C1 segment of cervical spinal cord (tissue), 14 donors: Measurements from ENCODE around the gene CDC5L.

Experiments
- DNase-seq, 14 donors: peaks; one replicate each; lab custom pipeline; 2025; lab: John Stamatoyannopoulos, UW

CDC5L gene

GRCh38 chr6:44373787-44374186 is 13.7 kb upstream of the CDC5L start:
- no peak for DNase-seq

DNA sequence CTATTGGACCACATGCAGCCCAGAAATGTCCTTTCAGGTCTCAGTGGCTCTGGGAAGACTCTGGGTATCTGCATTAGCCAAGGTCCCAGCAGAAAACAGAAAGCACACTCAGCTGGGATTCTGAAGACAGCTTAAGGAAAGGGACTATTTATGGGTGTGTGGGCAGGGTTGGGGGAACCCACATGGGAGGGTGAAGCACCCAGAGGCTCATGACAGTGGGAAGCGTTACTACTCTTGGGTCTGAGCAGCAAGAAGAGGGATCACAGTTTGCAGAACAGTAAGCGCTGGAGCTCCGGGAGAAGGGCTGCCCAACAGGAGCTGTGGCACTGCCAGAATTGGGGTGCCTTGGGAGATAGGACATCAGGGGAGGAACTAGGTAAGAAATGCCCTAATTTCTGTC is 12.4 kb upstream of the CDC5L start:
- DNase-seq: no peak

DNA sequence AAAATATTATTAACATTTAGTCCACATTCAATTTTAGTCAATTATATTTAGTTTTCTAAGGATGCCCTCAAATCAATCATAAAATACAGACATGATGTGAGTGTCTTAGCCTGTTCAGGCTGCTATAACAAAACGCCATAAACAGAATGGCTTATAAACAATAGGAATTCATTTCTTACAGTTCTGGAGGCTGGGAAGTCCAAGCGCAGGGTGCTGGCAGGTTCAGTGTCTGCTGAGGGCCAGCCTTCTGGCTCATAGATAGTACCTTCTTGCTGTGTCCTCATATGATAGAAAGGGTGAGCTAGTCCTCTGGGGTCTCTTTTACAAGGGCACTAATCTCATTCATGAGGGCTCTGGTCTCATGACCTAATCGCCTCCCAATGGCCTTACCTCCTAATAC is 10.0 kb upstream of the CDC5L start:
- DNase-seq: no peak

DNA sequence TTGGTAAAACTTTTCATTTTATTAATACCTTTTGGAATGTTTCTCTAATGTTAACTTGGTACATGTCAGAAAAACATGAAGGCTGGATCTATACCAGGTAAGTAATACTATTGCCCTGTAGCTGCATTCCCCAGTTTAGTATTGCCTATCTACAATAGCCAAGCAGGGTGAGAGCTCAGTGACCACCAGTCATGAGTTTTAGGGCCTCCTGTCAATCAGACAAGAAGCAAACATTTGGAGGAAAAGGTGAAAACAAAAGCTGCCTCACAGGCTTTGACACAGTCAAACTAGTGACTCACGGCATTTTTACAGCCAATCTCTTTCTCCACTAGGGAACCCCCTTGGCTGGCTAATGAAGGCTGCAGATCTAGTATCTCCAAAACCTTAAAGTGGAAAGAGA is 9.5 kb upstream of the CDC5L start:
- DNase-seq: no peak

- DNase-seq: peak in 4 of 14 donors; percentile 7 to 23 (median 12)
Measured at GRCh38 chr6:44381739-44382138, 5.8 kb upstream of the CDC5L start.

DNA sequence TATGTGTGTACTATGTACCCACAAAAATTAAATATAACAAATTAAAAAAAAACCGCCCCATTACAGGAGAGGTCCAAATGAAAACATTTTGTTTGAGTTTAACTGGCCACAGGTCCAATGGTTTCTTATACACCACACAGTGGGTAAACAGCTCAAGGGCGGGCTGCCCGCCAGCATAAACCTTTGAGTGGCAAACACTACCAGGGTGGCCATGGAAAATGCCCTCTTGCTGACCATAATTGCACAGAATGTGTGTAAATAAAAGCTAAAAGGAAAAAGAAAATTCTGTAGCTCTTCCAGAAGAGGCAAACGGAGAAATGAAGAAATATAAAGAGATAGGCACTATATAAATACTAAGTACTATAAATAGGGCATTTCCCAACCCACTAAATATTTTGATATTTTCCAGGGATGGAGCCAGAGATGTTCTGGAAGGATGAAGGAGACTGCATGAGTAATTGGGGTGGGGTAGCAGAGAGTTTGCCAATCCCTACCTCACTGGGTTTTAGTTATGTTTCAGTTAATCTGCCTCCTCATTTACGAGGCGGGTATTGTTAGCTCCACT is 1.1 kb upstream of the CDC5L start:
- DNase-seq: no peak

- peak in 3 of 14 donors; percentile 28 to 51 (median 46) for DNase-seq
Measured at GRCh38 chr6:44386929-44387345, 569 bp upstream of the CDC5L start.

GRCh38 chr6:44388135-44388487 is 605 bp downstream of the CDC5L start:
- peak in 1 of 14 donors; percentile 30 for DNase-seq

- DNase-seq: no peak
Measured at GRCh38 chr6:44388887-44389286, 1.4 kb downstream of the CDC5L start.

- no peak for DNase-seq
Measured at GRCh38 chr6:44390158-44390683, 2.7 kb downstream of the CDC5L start.

- DNase-seq: no peak
Measured at GRCh38 chr6:44395501-44395900, 8.0 kb downstream of the CDC5L start.

DNA sequence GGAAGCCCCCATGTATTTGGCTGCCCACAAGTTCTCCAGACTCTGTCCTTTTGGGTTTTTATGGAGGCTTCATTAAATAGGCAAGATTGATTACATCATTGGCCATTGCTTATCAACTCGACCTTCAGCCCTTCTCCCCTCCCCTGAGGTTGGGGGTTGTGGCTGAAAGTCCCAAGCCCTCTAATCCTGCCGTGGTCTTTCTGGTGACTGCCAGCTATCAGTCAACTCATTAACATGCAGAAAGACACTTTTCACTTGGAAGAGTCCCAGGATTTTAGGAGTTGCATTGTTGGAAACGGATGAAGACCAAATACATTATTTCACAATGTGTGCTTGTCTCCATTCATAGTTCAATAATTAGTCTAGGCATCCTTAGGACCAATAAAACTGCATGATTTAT is 9.5 kb downstream of the CDC5L start:
- no peak for DNase-seq

DNA sequence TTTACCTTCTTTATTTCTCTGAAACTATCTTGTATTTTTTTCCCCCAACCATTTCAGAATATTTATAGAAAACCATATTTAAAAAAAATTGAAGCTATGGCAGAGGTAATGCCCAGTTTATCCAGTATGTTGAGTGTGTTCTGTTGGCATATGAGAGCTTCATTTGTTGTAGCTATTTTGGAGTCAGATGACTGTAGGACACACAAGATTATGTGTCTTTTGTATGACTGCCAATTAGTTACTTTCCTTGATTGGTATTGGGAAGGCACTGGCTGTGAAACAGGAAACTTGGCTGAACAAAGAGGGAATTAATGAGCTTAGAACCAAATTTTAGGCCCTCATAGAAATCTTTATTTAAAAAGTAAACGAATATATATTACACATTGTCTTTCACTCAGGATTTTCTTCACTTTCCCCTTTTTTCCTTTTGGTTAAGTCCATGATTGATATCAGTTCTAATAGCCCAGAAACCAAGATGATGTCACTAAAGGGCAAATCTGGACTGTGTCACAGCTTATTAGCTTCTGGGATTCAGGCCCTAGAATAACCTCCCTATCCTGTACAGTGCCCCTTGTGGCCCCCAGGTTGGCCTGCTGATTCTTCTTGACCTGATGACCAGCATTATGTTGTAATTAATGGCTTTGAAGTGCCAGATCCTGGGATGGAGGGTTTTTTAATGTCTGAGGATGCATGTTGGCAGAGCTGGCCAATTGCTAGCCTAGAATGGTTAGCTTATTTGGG is 10.1 kb downstream of the CDC5L start:
- DNase-seq: no peak

GRCh38 chr6:44399991-44400390 is 12.5 kb downstream of the CDC5L start:
- no peak for DNase-seq

- no peak for DNase-seq
Measured at GRCh38 chr6:44400572-44400971, 13.1 kb downstream of the CDC5L start.

DNA sequence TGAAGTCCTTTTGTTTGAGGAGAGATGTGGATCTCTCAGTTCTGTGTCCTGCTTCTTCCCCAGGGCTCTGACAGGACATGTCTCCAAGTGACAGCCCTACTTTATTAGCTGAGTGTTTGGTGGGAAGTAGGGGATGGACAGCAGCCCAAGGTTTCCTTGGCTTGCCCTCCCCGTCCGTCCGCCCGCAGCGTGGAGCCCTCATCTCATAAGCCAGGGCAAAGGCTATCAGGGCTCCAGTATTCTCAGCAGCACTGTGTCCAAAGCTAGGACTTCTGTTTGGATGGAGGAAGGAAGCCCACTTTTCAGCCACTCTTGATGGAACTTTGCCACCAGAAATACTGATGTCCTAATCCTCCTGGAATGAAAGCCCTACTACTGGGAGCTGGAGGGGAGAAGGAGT is 13.6 kb downstream of the CDC5L start:
- DNase-seq: no peak

GRCh38 chr6:44404022-44404714 is 16.7 kb downstream of the CDC5L start:
- DNase-seq: no peak

- no peak for DNase-seq
Measured at GRCh38 chr6:44404715-44405099, 17.2 kb downstream of the CDC5L start.

GRCh38 chr6:44407951-44408670 is 20.6 kb downstream of the CDC5L start:
- DNase-seq: no peak

DNA sequence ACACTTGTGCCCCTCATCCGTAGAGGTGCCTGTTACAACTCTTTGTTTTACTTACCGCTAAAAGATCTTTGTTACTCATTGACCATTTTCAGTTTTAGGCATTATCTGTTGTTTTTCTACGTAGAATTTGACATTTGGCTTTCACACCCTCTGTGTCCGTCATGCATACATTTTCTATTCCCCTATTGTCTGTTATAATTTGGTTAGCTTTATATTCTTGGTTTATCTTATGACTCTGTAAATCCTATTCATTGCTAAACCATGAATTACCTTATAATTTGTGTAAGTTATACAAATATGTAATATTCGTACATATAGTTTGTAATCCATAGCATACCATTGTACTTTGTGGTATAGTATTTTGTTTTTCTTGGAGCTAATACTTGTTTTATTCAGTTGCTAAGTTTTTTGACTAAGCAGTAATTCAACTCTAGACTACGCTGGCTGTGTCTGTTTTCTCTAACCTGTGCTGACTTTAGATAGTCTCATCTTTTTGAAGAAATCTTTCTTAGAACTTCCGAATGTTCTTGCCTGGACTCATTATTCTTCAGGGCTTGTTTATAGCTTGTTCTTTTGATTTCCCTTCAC is 21.8 kb downstream of the CDC5L start:
- DNase-seq: no peak

- DNase-seq: no peak
Measured at GRCh38 chr6:44410363-44410762, 22.9 kb downstream of the CDC5L start.

- no peak for DNase-seq
Measured at GRCh38 chr6:44411141-44411540, 23.6 kb downstream of the CDC5L start.
